GM12874 (cell line): Measurements from ENCODE around the gene GRIP2.

Source experiments
- CTCF ChIP-seq: IDR thresholded peaks from 2 replicates; pipeline ENCODE4 v1.5.1; 2011; ENCODE audit warnings: low read depth, mild to moderate bottlenecking, control low read depth, low read length, moderate library complexity; ENCODE audit not compliant: insufficient read depth

Gene GRIP2

GRCh38 chr3:14538451-14539088 lies 1.6 kb downstream of the GRIP2 start:
- TF ChIP-seq CTCF, result no peak

GRCh38 chr3:14537590-14538450 lies 2.3 kb downstream of the GRIP2 start:
- TF ChIP-seq CTCF, result no peak

GRCh38 chr3:14536837-14537589 lies 3.1 kb downstream of the GRIP2 start:
- no peak for TF ChIP-seq CTCF

GRCh38 chr3:14536055-14536815 lies 3.9 kb downstream of the GRIP2 start:
- no peak for TF ChIP-seq CTCF

GRCh38 chr3:14535616-14536015 lies 4.5 kb downstream of the GRIP2 start:
- TF ChIP-seq CTCF, result no peak

- TF ChIP-seq CTCF, result no peak
These were observed 5.5 kb downstream of the GRIP2 start for GRCh38 chr3:14534516-14535191.
